GM12878 (cell line): Measurements from ENCODE around the gene SLC44A4. TPM values are rescaled to one million over a fixed set of nuclear protein-coding genes. Genes with fewer than 3 reads are reported as not detected.
A peak's percentile ranks its signal among the peaks of the same experiment; 100 is the strongest.

ENCODE experiments used
- ASH2L ChIP-seq: fragments of 300-600, 200-600 bp; sonication (generic); IDR thresholded peaks from 2 replicates; pipeline ENCODE4 v1.6.1; 2017; ENCODE audit warnings: low read depth, mild to moderate bottlenecking, borderline replicate concordance
- ATF2 ChIP-seq: IDR thresholded peaks from 2 replicates; pipeline ENCODE4 v1.6.1; 2012; ENCODE audit warnings: low read length, inconsistent platforms
- ATF3 ChIP-seq: IDR thresholded peaks from 2 replicates; pipeline ENCODE4 v1.6.1; 2011; ENCODE audit warnings: low read depth, mild to moderate bottlenecking, low read length, moderate library complexity, borderline replicate concordance; ENCODE audit errors: extremely low read depth
- BACH1 ChIP-seq: fragments of 450-650 bp; IDR thresholded peaks from 2 replicates; pipeline ENCODE4 v1.6.1; 2017; ENCODE audit warnings: mild to moderate bottlenecking, borderline replicate concordance
- BMI1 ChIP-seq: fragments of 450-650 bp; IDR thresholded peaks from 2 replicates; pipeline ENCODE4 v1.6.1; 2016; ENCODE audit warnings: mild to moderate bottlenecking, moderate library complexity, borderline replicate concordance
- CBX3 ChIP-seq: fragments of 200-600 bp; sonication (generic); IDR thresholded peaks from 2 replicates; pipeline ENCODE4 v1.6.1; 2016; ENCODE audit warnings: low read depth, borderline replicate concordance
- CREB1 ChIP-seq: IDR thresholded peaks from 2 replicates; pipeline ENCODE4 v1.6.1; 2012; ENCODE audit warnings: low read depth, mild to moderate bottlenecking, inconsistent platforms
- FOXK2 ChIP-seq: fragments of 450-650 bp; IDR thresholded peaks from 2 replicates; pipeline ENCODE4 v1.6.1; 2017; ENCODE audit warnings: mild to moderate bottlenecking, moderate library complexity
- HDAC2 ChIP-seq: fragments of 200-600 bp; sonication (generic); IDR thresholded peaks from 2 replicates; pipeline ENCODE4 v1.6.1; 2017
- IKZF1 ChIP-seq: fragments of 450-650 bp; conservative IDR thresholded peaks from 2 replicates; pipeline ENCODE4 v1.6.1; 2017; ENCODE audit warnings: antibody characterized with exemption, mild to moderate bottlenecking
- KDM1A ChIP-seq: fragments of 200-600 bp; sonication (generic); IDR thresholded peaks from 2 replicates; pipeline ENCODE4 v1.6.1; 2016; ENCODE audit warnings: borderline replicate concordance
- LARP7 ChIP-seq: fragments of 450-650 bp; IDR thresholded peaks from 2 replicates; pipeline ENCODE4 v1.6.1; 2017; ENCODE audit warnings: mild to moderate bottlenecking
- MXI1 ChIP-seq: fragments of 150-350 bp; IDR thresholded peaks from 2 replicates; pipeline ENCODE4 v1.6.1; 2011; ENCODE audit warnings: low read depth, mild to moderate bottlenecking, inconsistent platforms, low read length, improper control_type of control experiment
- NFYA ChIP-seq: IDR thresholded peaks from 2 replicates; pipeline ENCODE4 v1.6.1; 2011; ENCODE audit warnings: low read depth, mild to moderate bottlenecking, low read length, improper control_type of control experiment, borderline replicate concordance
- NR2C1 ChIP-seq: fragments of 450-650 bp; IDR thresholded peaks from 2 replicates; pipeline ENCODE4 v1.6.1; 2017; ENCODE audit warnings: antibody characterized with exemption, mild to moderate bottlenecking, moderate library complexity
- NRF1 ChIP-seq: conservative IDR thresholded peaks from 2 replicates; pipeline ENCODE4 v1.6.1; 2011; ENCODE audit warnings: mild to moderate bottlenecking, low read depth, low read length, improper control_type of control experiment
- RAD51 ChIP-seq: fragments of 450-650 bp; IDR thresholded peaks from 2 replicates; pipeline ENCODE4 v1.6.1; 2016; ENCODE audit warnings: moderate library complexity, mild to moderate bottlenecking, inconsistent platforms
- SMAD1 ChIP-seq: fragments of 450-650 bp; IDR thresholded peaks from 2 replicates; pipeline ENCODE4 v1.6.1; 2018; ENCODE audit warnings: mild to moderate bottlenecking, low read depth; ENCODE audit not compliant: partially characterized antibody
- SMC3 ChIP-seq: IDR thresholded peaks from 2 replicates; pipeline ENCODE4 v1.6.1; 2011; ENCODE audit warnings: low read length, improper control_type of control experiment, borderline replicate concordance
- SREBF1 ChIP-seq: IDR thresholded peaks from 2 replicates; pipeline ENCODE4 v1.6.1; 2012; ENCODE audit warnings: mild to moderate bottlenecking, low read length
- TAF1 ChIP-seq: IDR thresholded peaks from 2 replicates; pipeline ENCODE4 v1.6.1; 2011; ENCODE audit warnings: mild to moderate bottlenecking, low read depth, low read length, borderline replicate concordance
- TARDBP ChIP-seq: IDR thresholded peaks from 2 replicates; pipeline ENCODE4 v1.6.1; 2016; ENCODE audit warnings: borderline replicate concordance
- polyA plus RNA-seq, 11 experiments: library from polyadenylated mRNA; depleted of rRNA in 4 of 11; unstranded in 6 of 11; stranded (reverse) in 5 of 11; fragments of >200 nt; fragmentation: Nextera tagmentation in 4 of 11; fragmentation: Illumina TruSeq in 1 of 11; extraction: Ambion mirVana in 4 of 11; extraction: Trizol in 1 of 11; gene quantifications; 1 replicate in 1 of 11; 2 replicates in 10 of 11; pipeline versions ENCODE4 v1.2.1 to v1.2.3, GENCODE V29; 2011 to 2016; ENCODE audit warnings: inconsistent platforms in 2 of 11, missing spikeins in 2 of 11, low read depth in 1 of 11
- total RNA-seq, 4 experiments: library from RNA; depleted of rRNA in 3 of 4; stranded (reverse); fragments of >200 nt in 3 of 4; fragmentation: Illumina TruSeq in 1 of 4; extraction: Trizol in 1 of 4; gene quantifications; 2 replicates each; pipeline versions ENCODE4 v1.2.1 to v1.2.3, GENCODE V29; 2013 to 2021
- TF ChIP-seq, protein P1 (sequence below): IDR thresholded peaks from 2 replicates; pipeline ENCODE4 v1.6.1; 2012; ENCODE audit warnings: mild to moderate bottlenecking, low read depth, low read length
- TF ChIP-seq, protein P2 (sequence below): IDR thresholded peaks from 2 replicates; pipeline ENCODE4 v1.6.1; 2011; ENCODE audit warnings: mild to moderate bottlenecking, low read depth, low read length, moderate library complexity; ENCODE audit not compliant: insufficient replicate concordance
- TF ChIP-seq, protein P3 (sequence below): IDR thresholded peaks from 2 replicates; pipeline ENCODE4 v1.6.1; 2011; ENCODE audit warnings: low read depth, low read length, improper control_type of control experiment, borderline replicate concordance

SLC44A4 gene
- total and polyA plus RNA-seq, 10 of the 15 experiments (the other 5 are each of a cell fraction or from before 2014, with no cell fraction given): 0.04 to 0.24 (median 0.15) TPM; not detected in 3

GRCh38 chr6:31901953-31902643, 23.3 kb upstream of the SLC44A4 start, which contains the start of gene ZBTB12 (continued):
- TF ChIP-seq, protein P1, sequence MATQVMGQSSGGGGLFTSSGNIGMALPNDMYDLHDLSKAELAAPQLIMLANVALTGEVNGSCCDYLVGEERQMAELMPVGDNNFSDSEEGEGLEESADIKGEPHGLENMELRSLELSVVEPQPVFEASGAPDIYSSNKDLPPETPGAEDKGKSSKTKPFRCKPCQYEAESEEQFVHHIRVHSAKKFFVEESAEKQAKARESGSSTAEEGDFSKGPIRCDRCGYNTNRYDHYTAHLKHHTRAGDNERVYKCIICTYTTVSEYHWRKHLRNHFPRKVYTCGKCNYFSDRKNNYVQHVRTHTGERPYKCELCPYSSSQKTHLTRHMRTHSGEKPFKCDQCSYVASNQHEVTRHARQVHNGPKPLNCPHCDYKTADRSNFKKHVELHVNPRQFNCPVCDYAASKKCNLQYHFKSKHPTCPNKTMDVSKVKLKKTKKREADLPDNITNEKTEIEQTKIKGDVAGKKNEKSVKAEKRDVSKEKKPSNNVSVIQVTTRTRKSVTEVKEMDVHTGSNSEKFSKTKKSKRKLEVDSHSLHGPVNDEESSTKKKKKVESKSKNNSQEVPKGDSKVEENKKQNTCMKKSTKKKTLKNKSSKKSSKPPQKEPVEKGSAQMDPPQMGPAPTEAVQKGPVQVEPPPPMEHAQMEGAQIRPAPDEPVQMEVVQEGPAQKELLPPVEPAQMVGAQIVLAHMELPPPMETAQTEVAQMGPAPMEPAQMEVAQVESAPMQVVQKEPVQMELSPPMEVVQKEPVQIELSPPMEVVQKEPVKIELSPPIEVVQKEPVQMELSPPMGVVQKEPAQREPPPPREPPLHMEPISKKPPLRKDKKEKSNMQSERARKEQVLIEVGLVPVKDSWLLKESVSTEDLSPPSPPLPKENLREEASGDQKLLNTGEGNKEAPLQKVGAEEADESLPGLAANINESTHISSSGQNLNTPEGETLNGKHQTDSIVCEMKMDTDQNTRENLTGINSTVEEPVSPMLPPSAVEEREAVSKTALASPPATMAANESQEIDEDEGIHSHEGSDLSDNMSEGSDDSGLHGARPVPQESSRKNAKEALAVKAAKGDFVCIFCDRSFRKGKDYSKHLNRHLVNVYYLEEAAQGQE: no peak
- TF ChIP-seq IKZF1 (peak; percentile 87; the same call in 1 of the 2 replicates), SMC3 (no peak), CREB1 (no peak), KDM1A (no peak), TARDBP (no peak), BACH1 (peak; percentile 77; the same call in 1 of the 2 replicates), NR2C1 (no peak; the same call in 1 of the 2 replicates), TAF1 (no peak), RAD51 (no peak), NRF1 (peak; percentile 39; the same call in 1 of the 2 replicates), ATF2 (no peak), HDAC2 (no peak), CBX3 (no peak), SMAD1 (no peak), ATF3 (no peak), LARP7 (peak; percentile 74; the same call in 1 of the 2 replicates), ASH2L (no peak), FOXK2 (no peak), SREBF1 (no peak), NFYA (no peak), BMI1 (no peak), MXI1 (peak; percentile 61)
- TF ChIP-seq, protein P2, sequence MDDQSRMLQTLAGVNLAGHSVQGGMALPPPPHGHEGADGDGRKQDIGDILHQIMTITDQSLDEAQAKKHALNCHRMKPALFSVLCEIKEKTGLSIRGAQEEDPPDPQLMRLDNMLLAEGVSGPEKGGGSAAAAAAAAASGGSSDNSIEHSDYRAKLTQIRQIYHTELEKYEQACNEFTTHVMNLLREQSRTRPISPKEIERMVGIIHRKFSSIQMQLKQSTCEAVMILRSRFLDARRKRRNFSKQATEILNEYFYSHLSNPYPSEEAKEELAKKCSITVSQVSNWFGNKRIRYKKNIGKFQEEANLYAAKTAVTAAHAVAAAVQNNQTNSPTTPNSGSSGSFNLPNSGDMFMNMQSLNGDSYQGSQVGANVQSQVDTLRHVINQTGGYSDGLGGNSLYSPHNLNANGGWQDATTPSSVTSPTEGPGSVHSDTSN: no peak
- TF ChIP-seq, protein P3, sequence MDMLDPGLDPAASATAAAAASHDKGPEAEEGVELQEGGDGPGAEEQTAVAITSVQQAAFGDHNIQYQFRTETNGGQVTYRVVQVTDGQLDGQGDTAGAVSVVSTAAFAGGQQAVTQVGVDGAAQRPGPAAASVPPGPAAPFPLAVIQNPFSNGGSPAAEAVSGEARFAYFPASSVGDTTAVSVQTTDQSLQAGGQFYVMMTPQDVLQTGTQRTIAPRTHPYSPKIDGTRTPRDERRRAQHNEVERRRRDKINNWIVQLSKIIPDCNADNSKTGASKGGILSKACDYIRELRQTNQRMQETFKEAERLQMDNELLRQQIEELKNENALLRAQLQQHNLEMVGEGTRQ: no peak
